Neuronal stem cell (in vitro differentiated cells): ENCODE measurements around the gene C2CD3.

Source experiments
- DNase-seq: peaks from one replicate; pipeline ENCODE4 v3.0.0-alpha.2; 2013; ENCODE audit warnings: low spot score
- H2AFZ ChIP-seq: one replicate; pipeline ENCODE4 v1.6.1; 2013; ENCODE audit warnings: mild to moderate bottlenecking, low read length, inconsistent platforms
- H2AK5ac ChIP-seq: 2 replicates; pipeline ENCODE4 v1.6.1; 2013; ENCODE audit warnings: low read depth, mild to moderate bottlenecking, inconsistent platforms, low read length, moderate library complexity, mixed read lengths
- H2BK120ac ChIP-seq: 2 replicates; pipeline ENCODE4 v1.6.1; 2013; ENCODE audit warnings: low read depth, mild to moderate bottlenecking, inconsistent platforms, low read length, moderate library complexity, mixed read lengths
- H2BK12ac ChIP-seq: one replicate; pipeline ENCODE4 v1.6.1; 2013; ENCODE audit warnings: low read length, inconsistent platforms
- H2BK15ac ChIP-seq: 2 replicates; pipeline ENCODE4 v1.6.1; 2013; ENCODE audit warnings: mild to moderate bottlenecking, low read length, inconsistent platforms, mixed read lengths
- H2BK5ac ChIP-seq: one replicate; pipeline ENCODE4 v1.6.1; 2013; ENCODE audit warnings: inconsistent platforms, mild to moderate bottlenecking, low read length, moderate library complexity
- H3K14ac ChIP-seq: one replicate; pipeline ENCODE4 v1.6.1; 2013; ENCODE audit warnings: low read length, inconsistent platforms
- H3K18ac ChIP-seq: 2 replicates; pipeline ENCODE4 v1.6.1; 2013; ENCODE audit warnings: low read length, inconsistent platforms
- H3K23ac ChIP-seq: 2 replicates; pipeline ENCODE4 v1.6.1; 2013; ENCODE audit warnings: low read depth, mild to moderate bottlenecking, mixed read lengths, low read length, inconsistent platforms; ENCODE audit not compliant: poor library complexity
- H3K27ac ChIP-seq: replicated peaks from 3 replicates; pipeline ENCODE4 v1.5.1; 2013; ENCODE audit warnings: low read length, inconsistent platforms
- H3K27me3 ChIP-seq, 3 experiments: 2 replicates each; pipeline ENCODE4 v1.6.1; 2013; ENCODE audit warnings: low read length in 3 of 3, mild to moderate bottlenecking in 2 of 3, inconsistent platforms in 1 of 3, low read depth in 1 of 3, mixed read lengths in 1 of 3, moderate library complexity in 1 of 3; ENCODE audit not compliant: control insufficient read depth in 3 of 3, insufficient read depth in 3 of 3
- H3K36me3 ChIP-seq, 2 donors: replicated peaks in 1 of 2; 2 replicates each; pipeline ENCODE4 v1.6.1; 2013; ENCODE audit warnings: low read length in 2 of 2; ENCODE audit not compliant: control insufficient read depth in 2 of 2, insufficient read depth in 2 of 2
- H3K4ac ChIP-seq: 2 replicates; pipeline ENCODE4 v1.6.1; 2013; ENCODE audit warnings: inconsistent platforms, mild to moderate bottlenecking, low read length, moderate library complexity
- H3K4me1 ChIP-seq, 2 donors: 1 replicate in 1 of 2; 2 replicates in 1 of 2; pipeline ENCODE4 v1.6.1; 2013; ENCODE audit warnings: low read length in 2 of 2, low read depth in 1 of 2; ENCODE audit not compliant: control insufficient read depth in 2 of 2, insufficient read depth in 1 of 2
- H3K4me2 ChIP-seq: one replicate; pipeline ENCODE4 v1.6.1; 2013; ENCODE audit warnings: mild to moderate bottlenecking, low read length, inconsistent platforms; ENCODE audit not compliant: insufficient read depth, poor library complexity, severe bottlenecking
- H3K4me3 ChIP-seq, 2 donors: 2 replicates each; pipeline ENCODE4 v1.5.1; 2013; ENCODE audit warnings: low read length in 2 of 2, mild to moderate bottlenecking in 2 of 2, inconsistent platforms in 1 of 2, moderate library complexity in 1 of 2
- H3K79me1 ChIP-seq: one replicate; pipeline ENCODE4 v1.6.1; 2013; ENCODE audit warnings: low read depth, mild to moderate bottlenecking, inconsistent platforms, low read length, moderate library complexity
- H3K9ac ChIP-seq: one replicate; pipeline ENCODE4 v1.6.1; 2013; ENCODE audit warnings: mild to moderate bottlenecking, low read depth, low read length, inconsistent platforms; ENCODE audit not compliant: poor library complexity
- H3K9me3 ChIP-seq, 2 donors: replicated peaks in 1 of 2; 2 replicates each; pipeline versions ENCODE3 to v1.6.1; 2013; ENCODE audit warnings: low read length in 2 of 2, mild to moderate bottlenecking in 2 of 2, inconsistent platforms in 1 of 2, low read depth in 1 of 2, mixed read lengths in 1 of 2, moderate library complexity in 1 of 2; ENCODE audit not compliant: control insufficient read depth in 2 of 2, insufficient read depth in 1 of 2
- H4K8ac ChIP-seq: one replicate; pipeline ENCODE4 v1.6.1; 2013; ENCODE audit warnings: low read depth, mild to moderate bottlenecking, inconsistent platforms, low read length, moderate library complexity
- H4K91ac ChIP-seq: one replicate; pipeline ENCODE4 v1.6.1; 2013; ENCODE audit warnings: low read length, low read depth, mild to moderate bottlenecking, inconsistent platforms; ENCODE audit not compliant: poor library complexity
- whole genome bisulfite sequencing, 2 donors: extraction: QIAGEN DNeasy Blood & Tissue Kit; methylation state at CpG; one replicate each; pipeline ENCODE4 v1.1.7; 2013; ENCODE audit warnings: missing lambda C conversion rate in 2 of 2, mixed read lengths in 1 of 2; ENCODE audit not compliant: insufficient read length in 2 of 2, insufficient replicate concordance in 1 of 2; ENCODE audit errors: extremely low coverage in 2 of 2; 5-methylcytosine and 5-hydroxymethylcytosine counted together

Gene C2CD3

GRCh38 chr11:73978576-73979086, 192.2 kb downstream of the C2CD3 start:
- no CpG with 5 or more reads among the region's 3 CpGs for WGBS, 2 donors
- Histone ChIP-seq H3K79me1 (peaks cover 8% of the 10 kb centered on the region), H3K4me3 (no peak overlapping the region), H2AK5ac (no peak overlapping the region), H3K9me3 (no peaks in the 10 kb centered on the region), H3K4me2 (no peak overlapping the region), H3K27me3 (no peaks in the 10 kb centered on the region), H4K91ac (no peak overlapping the region), H3K23ac (no peak overlapping the region), H2BK5ac (no peak overlapping the region), H3K4ac (no peak overlapping the region), H2BK120ac (no peak overlapping the region), H4K8ac (no peak overlapping the region), H2BK15ac (no peak overlapping the region), H2BK12ac (no peak overlapping the region), H3K18ac (no peak overlapping the region), H3K4me1 (peaks cover 2 to 24% of the 10 kb centered on the region in 2 donors), H2AFZ (no peak overlapping the region), H3K9ac (no peak overlapping the region), H3K14ac (no peak overlapping the region), H3K27ac (no peak overlapping the region), H3K36me3 (peaks cover 55 to 72% of the 10 kb centered on the region in 2 donors)
- no peak for DNase-seq

GRCh38 chr11:73977856-73978519, 192.8 kb downstream of the C2CD3 start:
- Histone ChIP-seq H4K91ac (no peak overlapping the region), H2BK15ac (no peak overlapping the region), H3K4me3 (no peak overlapping the region), H2BK12ac (no peak overlapping the region), H4K8ac (no peak overlapping the region), H3K9me3 (no peaks in the 10 kb centered on the region), H3K14ac (no peak overlapping the region), H2BK120ac (no peak overlapping the region), H3K36me3 (peaks cover 55 to 72% of the 10 kb centered on the region in 2 donors), H3K23ac (no peak overlapping the region), H3K18ac (no peak overlapping the region), H3K27me3 (no peaks in the 10 kb centered on the region), H2AK5ac (no peak overlapping the region), H3K4me1 (peaks cover 0 to 22% of the 10 kb centered on the region in 2 donors), H3K27ac (no peak overlapping the region), H3K4ac (no peak overlapping the region), H3K9ac (no peak overlapping the region), H2AFZ (no peak overlapping the region), H3K4me2 (no peak overlapping the region), H3K79me1 (peaks cover 8% of the 10 kb centered on the region), H2BK5ac (no peak overlapping the region)
- no CpG with 5 or more reads among the region's 18 CpGs for WGBS, 2 donors
- no peak for DNase-seq

DNA sequence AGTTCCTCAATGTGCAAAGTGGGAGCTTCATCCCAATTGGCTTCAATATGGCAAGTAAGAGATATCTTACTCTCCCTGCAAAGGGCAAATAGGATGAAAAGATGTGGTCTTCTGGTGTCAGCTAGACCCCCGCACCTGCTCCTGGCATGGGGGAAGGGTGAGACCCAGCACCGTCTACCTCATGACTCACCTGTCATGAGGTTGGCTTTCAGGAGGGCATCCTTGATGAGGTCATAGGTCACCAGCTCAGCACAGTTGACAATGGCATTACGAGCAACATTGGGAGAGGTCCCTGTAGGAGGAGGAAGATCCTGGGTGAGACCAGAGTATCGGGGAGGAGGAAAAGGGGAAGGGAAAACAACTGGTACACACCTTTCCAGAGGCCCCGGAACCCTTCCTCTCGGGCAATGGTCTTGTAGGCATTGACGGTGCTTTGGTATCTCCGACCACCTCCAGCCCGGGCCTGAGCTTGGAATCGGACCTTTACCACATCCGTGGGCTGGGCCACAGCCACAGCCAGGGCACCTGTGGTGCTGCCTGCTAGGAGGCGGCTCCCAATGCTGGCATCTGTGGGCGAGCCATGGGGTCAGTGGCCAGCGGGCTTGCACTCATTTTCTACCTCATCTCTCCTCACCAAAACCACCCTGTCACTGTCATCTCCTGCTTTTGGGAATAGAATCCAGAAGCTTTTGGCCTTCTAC, 194.2 kb downstream of the C2CD3 start:
- H3K4me3 ChIP-seq: no peak overlapping the region
- no peak overlapping the region for H2BK5ac ChIP-seq
- H3K27ac ChIP-seq: no peak overlapping the region
- no peak overlapping the region for H2BK120ac ChIP-seq
- peaks cover 55 to 72% of the 10 kb centered on the region in 2 donors for H3K36me3 ChIP-seq
- H3K9ac ChIP-seq: no peak overlapping the region
- no peaks in the 10 kb centered on the region for H3K9me3 ChIP-seq
- H3K18ac ChIP-seq: no peak overlapping the region
- H2AFZ ChIP-seq: no peak overlapping the region
- no peak overlapping the region for H3K23ac ChIP-seq
- no peak overlapping the region for H2BK15ac ChIP-seq
- H3K4me1 ChIP-seq: peaks cover 0 to 22% of the 10 kb centered on the region in 2 donors
- no peak for DNase-seq
- no peak overlapping the region for H3K4me2 ChIP-seq
- no peaks in the 10 kb centered on the region for H3K27me3 ChIP-seq
- H3K4ac ChIP-seq: no peak overlapping the region
- H4K91ac ChIP-seq: no peak overlapping the region
- H4K8ac ChIP-seq: no peak overlapping the region
- H2BK12ac ChIP-seq: no peak overlapping the region
- no peak overlapping the region for H3K14ac ChIP-seq
- peaks cover 5% of the 10 kb centered on the region for H3K79me1 ChIP-seq
- H2AK5ac ChIP-seq: no peak overlapping the region
- WGBS, 2 donors: no CpG with 5 or more reads among the region's 14 CpGs

GRCh38 chr11:73975479-73975757, 195.4 kb downstream of the C2CD3 start:
- no peak overlapping the region for H2BK120ac ChIP-seq
- H3K23ac ChIP-seq: no peak overlapping the region
- no peak overlapping the region for H3K27ac ChIP-seq
- H2BK15ac ChIP-seq: no peak overlapping the region
- H2BK5ac ChIP-seq: no peak overlapping the region
- no peak overlapping the region for H2AFZ ChIP-seq
- H3K9me3 ChIP-seq: no peaks in the 10 kb centered on the region
- H3K27me3 ChIP-seq: no peaks in the 10 kb centered on the region
- no peak overlapping the region for H3K4me2 ChIP-seq
- no CpG with 5 or more reads among the region's 6 CpGs for WGBS, 2 donors
- no peak overlapping the region for H4K8ac ChIP-seq
- peaks cover 0 to 10% of the 10 kb centered on the region in 2 donors for H3K4me1 ChIP-seq
- H2AK5ac ChIP-seq: no peak overlapping the region
- no peak overlapping the region for H3K4me3 ChIP-seq
- peaks cover 48 to 60% of the 10 kb centered on the region in 2 donors for H3K36me3 ChIP-seq
- no peak overlapping the region for H3K14ac ChIP-seq
- no peak for DNase-seq
- H3K9ac ChIP-seq: no peak overlapping the region
- H3K79me1 ChIP-seq: no peaks in the 10 kb centered on the region
- H3K18ac ChIP-seq: no peak overlapping the region
- H4K91ac ChIP-seq: no peak overlapping the region
- no peak overlapping the region for H3K4ac ChIP-seq
- no peak overlapping the region for H2BK12ac ChIP-seq
